ENCODE results near the gene PROSER2.

GRCh38 chr10:11773761-11774441, 49.3 kb upstream of the PROSER2 start:
- no peak for TF ChIP-seq POLR2A (IDR thresholded peaks at IDR 0.05)
- TF ChIP-seq, protein P1, sequence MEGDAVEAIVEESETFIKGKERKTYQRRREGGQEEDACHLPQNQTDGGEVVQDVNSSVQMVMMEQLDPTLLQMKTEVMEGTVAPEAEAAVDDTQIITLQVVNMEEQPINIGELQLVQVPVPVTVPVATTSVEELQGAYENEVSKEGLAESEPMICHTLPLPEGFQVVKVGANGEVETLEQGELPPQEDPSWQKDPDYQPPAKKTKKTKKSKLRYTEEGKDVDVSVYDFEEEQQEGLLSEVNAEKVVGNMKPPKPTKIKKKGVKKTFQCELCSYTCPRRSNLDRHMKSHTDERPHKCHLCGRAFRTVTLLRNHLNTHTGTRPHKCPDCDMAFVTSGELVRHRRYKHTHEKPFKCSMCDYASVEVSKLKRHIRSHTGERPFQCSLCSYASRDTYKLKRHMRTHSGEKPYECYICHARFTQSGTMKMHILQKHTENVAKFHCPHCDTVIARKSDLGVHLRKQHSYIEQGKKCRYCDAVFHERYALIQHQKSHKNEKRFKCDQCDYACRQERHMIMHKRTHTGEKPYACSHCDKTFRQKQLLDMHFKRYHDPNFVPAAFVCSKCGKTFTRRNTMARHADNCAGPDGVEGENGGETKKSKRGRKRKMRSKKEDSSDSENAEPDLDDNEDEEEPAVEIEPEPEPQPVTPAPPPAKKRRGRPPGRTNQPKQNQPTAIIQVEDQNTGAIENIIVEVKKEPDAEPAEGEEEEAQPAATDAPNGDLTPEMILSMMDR (IDR thresholded peaks at IDR 0.05) = no peak

Data from Peyer's patch (tissue), 4 donors.